Measurements from ENCODE around the gene CAMK1G. TPM values are rescaled to one million over a fixed set of nuclear protein-coding genes. Genes with fewer than 3 reads are reported as not detected.

Gene CAMK1G
- total RNA-seq, 2 experiments from 2014 or later, result 0.69 to 0.94 TPM

DNA sequence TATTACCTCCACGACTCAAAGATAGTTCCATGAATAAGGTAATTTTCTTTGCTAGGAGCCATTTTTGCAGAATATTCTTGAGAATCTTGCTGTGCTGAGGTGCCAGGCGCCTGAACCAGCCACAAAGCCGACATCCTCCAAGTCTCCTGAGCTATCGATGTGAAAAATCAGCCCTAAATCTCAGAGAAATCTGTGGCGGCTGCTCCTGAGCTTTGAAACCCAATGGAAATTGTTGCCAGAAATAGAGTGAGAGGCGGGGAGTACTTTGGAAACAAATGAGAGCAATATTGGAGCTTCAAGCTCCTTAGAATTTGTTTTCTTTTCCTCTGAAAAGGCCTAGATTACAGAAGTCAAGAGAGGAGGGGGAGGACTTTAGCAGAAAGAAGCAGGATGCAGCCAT, 6.3 kb downstream of the CAMK1G start:
- Mint-ChIP-seq H3K4me3 (no peak overlapping the region), H3K9me3 (no peaks in the 10 kb centered on the region), H3K27ac (no peak overlapping the region), H3K27me3 (peaks cover 11% of the 10 kb centered on the region), H3K36me3 (no peaks in the 10 kb centered on the region), H3K4me1 (ENCODE audit: low read depth) (peaks cover 3% of the 10 kb centered on the region)
- intact Hi-C loops (cut with micrococcal nuclease), result loop anchor here (5.0 kb wide), 1 partner anchor 37 kb away; no protein-coding TSS in a partner anchor
- ChIA-PET CTCF (interaction anchor here (1.0 to 1.9 kb wide), 4 partner anchors 12 to 159 kb away, joined by 3 to 8 read pairs (median 4); no protein-coding TSS in a partner anchor), POLR2A (no interaction called here)
- no peak for DNase-seq

DNA sequence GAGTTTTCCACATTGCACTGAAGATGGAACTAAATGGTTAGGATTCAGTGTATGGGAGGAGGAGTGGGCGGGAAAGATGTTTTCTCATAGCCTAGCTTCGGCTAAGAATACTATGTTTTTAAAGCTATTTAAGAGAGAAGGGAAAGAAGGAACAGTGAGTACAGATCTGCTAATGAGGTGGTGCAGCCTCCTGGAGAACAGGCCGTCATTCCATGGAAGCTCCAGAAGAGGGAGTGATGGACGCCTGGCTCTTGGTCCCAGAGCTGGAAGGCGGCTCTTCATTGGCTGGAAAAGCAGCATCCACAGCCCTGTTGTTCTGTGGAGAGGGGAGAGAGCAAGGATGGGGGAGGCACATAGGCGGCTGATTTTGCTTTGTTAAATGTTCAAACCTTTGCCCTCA, 6.9 kb downstream of the CAMK1G start:
- Mint-ChIP-seq H3K27ac (no peak overlapping the region), H3K9me3 (no peaks in the 10 kb centered on the region)

DNA sequence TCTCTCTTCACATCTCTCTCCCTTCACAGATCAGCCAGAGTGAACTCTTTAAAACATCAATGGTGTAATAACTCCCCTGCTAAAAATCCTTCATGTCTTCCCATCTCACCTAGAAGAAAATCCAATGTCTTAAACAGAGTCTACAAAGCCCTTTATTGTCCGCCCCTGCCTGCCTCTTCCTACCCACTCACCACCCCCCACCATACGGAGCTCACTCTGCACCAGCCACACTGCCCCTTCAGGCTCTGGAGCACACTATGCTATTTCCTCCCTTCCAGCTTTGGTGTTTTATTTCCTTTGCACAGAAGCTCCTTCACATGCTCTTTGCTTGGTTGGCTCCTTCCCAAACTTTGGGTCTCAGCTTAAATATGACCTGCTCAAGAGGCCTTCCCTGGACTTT, 10.2 kb downstream of the CAMK1G start:
- Mint-ChIP-seq H3K4me1 (ENCODE audit: low read depth) (no peaks in the 10 kb centered on the region), H3K27ac (no peak overlapping the region), H3K9me3 (no peaks in the 10 kb centered on the region), H3K27me3 (peaks cover 8% of the 10 kb centered on the region), H3K4me3 (no peak overlapping the region), H3K36me3 (no peaks in the 10 kb centered on the region)
- no peak for DNase-seq
- CTCF ChIA-PET, result interaction anchor here (0.9 to 1.7 kb wide), 2 partner anchors 17 to 31 kb away, joined by 3 read pairs; no protein-coding TSS in a partner anchor
- intact Hi-C loops (cut with micrococcal nuclease), result loop anchor here (5.0 kb wide), 1 partner anchor 34 kb away; no protein-coding TSS in a partner anchor
- POLR2A ChIA-PET, result no interaction called here

More for the DNA sequence above, 6.9 kb downstream of the CAMK1G start:
- H3K27me3 Mint-ChIP-seq, result peaks cover 12% of the 10 kb centered on the region
- no peak overlapping the region for H3K4me3 Mint-ChIP-seq
- POLR2A ChIA-PET, result no interaction called here
- DNase-seq, result no peak
- intact Hi-C loops (cut with micrococcal nuclease), result loop anchor here (5.0 kb wide), 1 partner anchor 37 kb away; no protein-coding TSS in a partner anchor
- no peaks in the 10 kb centered on the region for H3K36me3 Mint-ChIP-seq
- CTCF ChIA-PET, result interaction anchor here (0.9 to 1.9 kb wide), 5 partner anchors 12 to 158 kb away, joined by 3 to 8 read pairs (median 4); no protein-coding TSS in a partner anchor
- peaks cover 3% of the 10 kb centered on the region for H3K4me1 Mint-ChIP-seq (ENCODE audit: low read depth)

DNA sequence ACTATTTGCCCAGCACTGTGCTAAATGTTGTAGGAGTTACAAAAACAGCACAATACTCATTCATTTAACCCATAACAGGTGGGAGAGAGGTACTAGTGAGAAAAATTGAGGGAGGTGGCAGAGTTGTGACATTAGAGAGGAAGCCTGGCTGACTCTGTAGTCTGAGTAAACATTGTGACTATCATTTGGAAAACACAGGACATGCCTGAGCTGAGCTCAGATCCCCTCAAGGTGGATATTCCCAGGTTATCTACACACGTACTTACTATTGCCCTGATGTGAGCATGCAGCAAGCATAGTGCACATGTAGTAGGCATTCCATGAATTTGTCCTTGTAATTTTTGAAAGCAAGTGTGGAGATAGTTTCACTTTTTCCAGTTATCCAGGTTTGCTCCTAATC, 10.9 kb downstream of the CAMK1G start:
- intact Hi-C loops (cut with micrococcal nuclease), result loop anchor here (5.0 kb wide), 1 partner anchor 33 kb away; no protein-coding TSS in a partner anchor
- peaks cover 8% of the 10 kb centered on the region for H3K27me3 Mint-ChIP-seq

DNA sequence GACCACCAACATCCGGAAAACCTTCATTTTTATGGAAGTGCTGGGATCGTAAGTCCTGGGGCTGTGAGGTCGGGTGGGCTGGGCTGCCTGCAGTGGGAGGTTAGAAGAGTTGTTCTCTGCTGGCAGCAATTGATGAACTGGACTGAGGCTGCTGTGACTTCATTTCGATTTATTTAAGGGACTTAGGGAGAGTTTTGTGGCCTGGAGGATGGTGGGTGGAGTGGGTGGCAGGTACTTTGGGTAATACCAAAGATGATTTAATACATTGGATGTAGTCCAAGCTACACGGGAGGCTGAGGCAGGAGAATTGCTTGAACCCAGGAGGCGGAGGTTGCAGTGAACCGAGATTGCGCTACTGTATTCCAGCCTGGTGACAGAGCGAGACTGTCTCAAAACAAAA, 11.5 kb downstream of the CAMK1G start:
- Mint-ChIP-seq H3K27ac (no peak overlapping the region), H3K4me1 (ENCODE audit: low read depth) (no peaks in the 10 kb centered on the region), H3K27me3 (peaks cover 8% of the 10 kb centered on the region), H3K36me3 (no peaks in the 10 kb centered on the region), H3K9me3 (no peaks in the 10 kb centered on the region), H3K4me3 (no peak overlapping the region)
- intact Hi-C loops (cut with micrococcal nuclease), result no loop called here
- ChIA-PET CTCF (interaction anchor here (1.7 kb wide), 1 partner anchor 30 kb away, joined by 3 read pairs; no protein-coding TSS in a partner anchor), POLR2A (no interaction called here)
- DNase-seq, result no peak

More for the DNA sequence above, 10.9 kb downstream of the CAMK1G start:
- POLR2A ChIA-PET, result no interaction called here
- H3K27ac Mint-ChIP-seq, result no peak overlapping the region
- H3K9me3 Mint-ChIP-seq, result no peaks in the 10 kb centered on the region
- H3K4me1 Mint-ChIP-seq (ENCODE audit: low read depth), result no peaks in the 10 kb centered on the region
- no peak overlapping the region for H3K4me3 Mint-ChIP-seq
- DNase-seq, result no peak
- CTCF ChIA-PET, result interaction anchor here (1.7 kb wide), 1 partner anchor 30 kb away, joined by 3 read pairs; no protein-coding TSS in a partner anchor
- no peaks in the 10 kb centered on the region for H3K36me3 Mint-ChIP-seq

DNA sequence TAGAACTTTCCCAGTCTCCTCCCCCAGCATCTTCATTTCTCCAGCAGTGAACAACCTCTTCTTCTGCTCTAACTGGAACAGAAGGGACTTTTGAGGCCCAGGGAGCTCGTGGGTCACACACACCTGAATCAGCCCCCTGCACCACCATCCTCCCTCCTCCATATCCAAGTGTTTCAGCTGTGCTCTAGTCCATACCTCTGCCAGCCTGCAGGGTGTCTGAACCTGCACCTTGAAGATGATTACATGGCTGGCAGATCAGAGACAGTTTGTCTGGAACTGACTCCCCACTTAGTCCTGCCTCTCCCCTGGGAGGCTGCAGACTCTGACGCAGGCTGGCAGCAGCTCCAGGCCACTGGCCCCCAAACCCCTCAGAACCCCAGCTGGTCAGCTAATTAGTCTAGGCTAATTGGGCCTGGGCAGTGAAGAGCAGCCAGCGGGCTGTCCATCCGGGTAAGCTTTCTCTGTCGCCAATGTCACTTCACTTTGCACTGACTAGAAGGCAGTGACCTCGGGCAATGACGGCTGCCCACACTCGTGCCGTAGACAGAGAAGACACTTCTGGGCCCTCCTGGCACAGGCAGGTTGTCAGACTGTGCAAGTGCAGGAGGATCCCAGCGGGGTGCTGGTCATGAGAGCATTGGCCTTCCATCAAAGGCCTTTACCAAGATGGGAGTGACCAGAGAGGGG, 12.2 kb downstream of the CAMK1G start:
- Mint-ChIP-seq H3K27me3 (peaks cover 8% of the 10 kb centered on the region), H3K36me3 (no peaks in the 10 kb centered on the region), H3K4me3 (no peak overlapping the region), H3K27ac (no peak overlapping the region), H3K9me3 (no peaks in the 10 kb centered on the region), H3K4me1 (ENCODE audit: low read depth) (no peaks in the 10 kb centered on the region)
- no peak for DNase-seq
- CTCF ChIA-PET, result no interaction called here
- POLR2A ChIA-PET, result no interaction called here
- intact Hi-C loops (cut with micrococcal nuclease), result no loop called here

DNA sequence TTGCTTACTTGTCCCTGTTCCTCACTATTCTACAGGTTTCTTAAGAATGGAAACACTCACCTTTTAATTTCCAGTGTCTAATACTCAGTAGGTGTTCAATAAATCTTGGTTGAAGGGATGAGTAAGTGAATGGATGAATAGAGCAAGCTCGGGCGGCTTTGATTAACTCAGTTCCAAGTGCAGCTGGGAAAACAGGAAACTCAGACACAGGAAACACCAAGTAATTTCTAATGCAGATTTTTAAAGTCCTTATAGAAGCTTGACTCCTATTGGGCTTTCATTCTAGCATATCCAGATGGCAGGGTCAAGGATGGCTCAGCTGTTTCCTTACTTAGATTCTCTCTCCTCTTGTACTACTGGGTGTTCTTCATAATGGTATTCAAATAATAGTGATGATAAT, 14.0 kb downstream of the CAMK1G start:
- Mint-ChIP-seq H3K4me1 (ENCODE audit: low read depth) (no peaks in the 10 kb centered on the region), H3K4me3 (no peak overlapping the region), H3K36me3 (no peaks in the 10 kb centered on the region), H3K9me3 (no peaks in the 10 kb centered on the region), H3K27me3 (peaks cover 7% of the 10 kb centered on the region), H3K27ac (no peak overlapping the region)
- ChIA-PET POLR2A (no interaction called here), CTCF (interaction anchor here (0.7 to 1.2 kb wide), 4 partner anchors 28 to 151 kb away, joined by 3 to 5 read pairs (median 4); no protein-coding TSS in a partner anchor)
- intact Hi-C loops (cut with micrococcal nuclease), result no loop called here
- no peak for DNase-seq

DNA sequence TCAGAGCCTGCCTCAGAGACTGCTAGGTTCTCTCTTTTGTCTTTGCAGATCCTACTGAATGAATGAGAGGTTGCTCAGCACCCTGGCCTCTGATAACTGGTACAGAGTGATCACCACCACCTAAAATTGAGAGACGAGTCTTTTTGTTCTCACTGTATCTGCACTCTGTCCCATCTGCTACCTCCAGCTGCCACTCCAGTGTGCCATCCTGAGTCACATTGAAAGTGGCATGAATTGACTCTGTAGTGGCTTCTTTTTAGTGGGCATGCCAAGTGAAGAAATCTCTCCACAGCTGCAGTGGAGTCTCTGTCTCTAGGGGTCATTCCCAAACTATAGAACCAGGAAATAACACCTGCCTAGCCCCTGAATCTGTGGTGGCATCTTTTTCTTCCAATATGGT, 14.7 kb downstream of the CAMK1G start:
- no peaks in the 10 kb centered on the region for H3K36me3 Mint-ChIP-seq
- ChIA-PET CTCF (interaction anchor here (0.9 to 1.2 kb wide), 2 partner anchors 29 to 95 kb away, joined by 3 to 5 read pairs; no protein-coding TSS in a partner anchor), POLR2A (no interaction called here)
- no peak overlapping the region for H3K4me3 Mint-ChIP-seq
- H3K4me1 Mint-ChIP-seq (ENCODE audit: low read depth), result no peaks in the 10 kb centered on the region
- DNase-seq, result peak; percentile 22
- H3K9me3 Mint-ChIP-seq, result no peaks in the 10 kb centered on the region
- H3K27ac Mint-ChIP-seq, result no peak overlapping the region
- peaks cover 5% of the 10 kb centered on the region for H3K27me3 Mint-ChIP-seq
- intact Hi-C loops (cut with micrococcal nuclease), result no loop called here

DNA sequence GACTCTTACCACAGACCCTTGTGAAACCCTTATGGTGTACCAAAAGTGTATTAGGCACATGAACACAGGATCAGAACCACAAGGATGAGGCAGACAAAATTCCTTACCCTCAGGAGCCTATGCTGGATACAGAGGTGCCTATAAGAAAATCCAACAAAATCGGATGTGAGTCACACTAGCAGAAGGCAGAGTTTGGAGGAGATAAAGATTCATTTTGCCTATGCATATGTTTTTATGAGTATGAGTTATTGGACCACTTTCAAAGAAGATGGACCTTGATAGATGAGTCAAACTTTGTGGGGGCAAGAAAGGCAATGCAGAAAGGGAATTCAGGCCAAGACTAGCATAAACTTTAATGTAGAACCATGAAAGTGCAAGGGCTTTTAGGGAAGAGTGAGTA, 17.0 kb downstream of the CAMK1G start:
- Mint-ChIP-seq H3K27ac (no peak overlapping the region), H3K4me1 (ENCODE audit: low read depth) (no peaks in the 10 kb centered on the region), H3K27me3 (peaks cover 3% of the 10 kb centered on the region), H3K4me3 (no peak overlapping the region), H3K36me3 (no peaks in the 10 kb centered on the region), H3K9me3 (no peaks in the 10 kb centered on the region)
- ChIA-PET CTCF (interaction anchor here (1.0 to 2.6 kb wide), 4 partner anchors 27 to 223 kb away, joined by 4 to 19 read pairs (median 6); no protein-coding TSS in a partner anchor), POLR2A (no interaction called here)
- no peak for DNase-seq
- intact Hi-C loops (cut with micrococcal nuclease), result no loop called here

DNA sequence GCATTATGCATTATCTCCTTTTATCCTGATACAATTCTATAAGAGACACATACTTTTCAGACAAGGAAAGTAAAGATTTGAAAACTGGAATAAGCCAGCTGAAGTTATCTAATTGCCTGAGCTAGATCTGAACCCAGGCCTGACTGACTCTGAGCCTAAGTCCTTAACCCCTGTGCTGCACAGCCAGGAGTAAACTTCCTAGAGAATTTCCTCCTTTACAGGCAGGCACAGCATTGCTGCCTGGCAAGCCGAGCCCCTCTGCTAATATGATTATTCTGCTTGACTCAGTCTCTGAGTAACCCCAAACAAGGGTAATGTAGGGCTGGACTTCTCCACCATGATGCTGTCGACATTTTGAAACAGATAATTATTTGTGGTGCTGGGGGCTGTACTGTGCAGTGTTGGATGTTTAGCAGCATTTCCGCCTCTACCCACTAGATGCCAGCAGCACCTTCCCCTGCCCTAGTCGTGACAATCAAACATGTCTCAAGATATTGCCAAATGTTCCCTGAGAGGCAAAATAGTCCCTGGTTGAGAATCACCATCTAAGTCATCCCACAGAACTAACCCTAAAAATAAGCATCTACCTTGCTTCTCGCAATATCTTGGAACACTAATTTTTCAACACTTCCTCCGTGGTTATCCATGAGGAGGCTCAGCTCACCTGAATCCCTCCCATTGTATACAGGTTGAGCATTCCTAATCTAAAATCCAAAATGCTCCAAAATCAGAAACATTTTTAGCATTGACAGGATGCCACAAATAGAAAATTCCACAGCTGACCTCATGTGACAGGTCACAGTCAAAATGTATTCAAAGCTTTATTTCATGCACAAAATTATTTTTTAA, 18.5 kb downstream of the CAMK1G start:
- ChIA-PET POLR2A (no interaction called here), CTCF (interaction anchor here (0.6 to 3.8 kb wide), 26 partner anchors 9 to 222 kb away, joined by 3 to 33 read pairs (median 3); partner anchors contain the start of gene TRAF3IP3)
- H3K27me3 Mint-ChIP-seq, result peaks cover 3% of the 10 kb centered on the region
- H3K36me3 Mint-ChIP-seq, result no peaks in the 10 kb centered on the region
- no peak overlapping the region for H3K4me3 Mint-ChIP-seq
- DNase-seq, result peak; percentile 67
- H3K4me1 Mint-ChIP-seq (ENCODE audit: low read depth), result peaks cover 3% of the 10 kb centered on the region
- no peaks in the 10 kb centered on the region for H3K9me3 Mint-ChIP-seq
- intact Hi-C loops (cut with micrococcal nuclease), result loop anchor here (2.0 kb wide), 2 partner anchors 91 to 145 kb away; no protein-coding TSS in a partner anchor
- no peak overlapping the region for H3K27ac Mint-ChIP-seq

DNA sequence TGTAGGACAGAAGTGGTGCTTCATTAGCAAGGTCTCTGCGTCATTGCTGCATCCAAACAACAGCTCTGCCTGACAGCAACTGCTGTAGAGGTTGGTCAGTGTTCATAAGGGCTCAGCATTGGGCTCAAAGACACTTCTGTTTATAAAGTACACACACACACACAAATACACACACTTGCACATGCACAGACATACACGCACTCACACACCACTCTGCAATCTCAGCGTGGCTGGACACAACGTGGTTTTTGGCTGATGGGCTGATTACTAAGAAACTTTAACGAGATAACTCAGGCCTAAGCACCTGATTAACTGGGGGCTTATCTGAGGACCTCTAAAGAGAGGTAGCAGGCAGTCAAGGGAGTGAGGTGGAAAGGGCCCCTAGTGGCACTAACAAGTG, 20.4 kb downstream of the CAMK1G start:
- intact Hi-C loops (cut with micrococcal nuclease), result loop anchor here (2.0 kb wide), 2 partner anchors 89 to 143 kb away; no protein-coding TSS in a partner anchor
- ChIA-PET CTCF (interaction anchor here (1.0 to 3.8 kb wide), 4 partner anchors 25 to 144 kb away, joined by 3 to 33 read pairs (median 4); no protein-coding TSS in a partner anchor), POLR2A (no interaction called here)
- peaks cover 3% of the 10 kb centered on the region for H3K4me1 Mint-ChIP-seq (ENCODE audit: low read depth)
- no peaks in the 10 kb centered on the region for H3K9me3 Mint-ChIP-seq
- no peak overlapping the region for H3K27ac Mint-ChIP-seq
- H3K36me3 Mint-ChIP-seq, result no peaks in the 10 kb centered on the region
- no peak overlapping the region for H3K4me3 Mint-ChIP-seq
- no peaks in the 10 kb centered on the region for H3K27me3 Mint-ChIP-seq
- DNase-seq, result no peak

All from activated CD4-positive, alpha-beta memory T cell treated with anti-CD3 and anti-CD28 coated beads for 36 hours (primary cell).